Ishikawa (cell line): ENCODE measurements around the gene SSH2.

Experiments
- EP300 ChIP-seq: IDR thresholded peaks from 2 replicates; pipeline ENCODE4 v1.6.1; 2012; ENCODE audit warnings: borderline replicate concordance
- RAD21 ChIP-seq: IDR thresholded peaks from 2 replicates; pipeline ENCODE4 v1.6.1; 2012; ENCODE audit warnings: low read depth
- TAF1 ChIP-seq: IDR thresholded peaks from 2 replicates; pipeline ENCODE4 v1.6.1; 2012; ENCODE audit warnings: low read depth, mild to moderate bottlenecking
- ZBTB7A ChIP-seq: IDR thresholded peaks from 2 replicates; pipeline ENCODE4 v1.6.1; 2012; ENCODE audit warnings: low read depth
- TF ChIP-seq, protein P1 (sequence below): IDR thresholded peaks from 2 replicates; pipeline ENCODE4 v1.6.1; 2012; ENCODE audit warnings: low read depth, mild to moderate bottlenecking

DNA sequence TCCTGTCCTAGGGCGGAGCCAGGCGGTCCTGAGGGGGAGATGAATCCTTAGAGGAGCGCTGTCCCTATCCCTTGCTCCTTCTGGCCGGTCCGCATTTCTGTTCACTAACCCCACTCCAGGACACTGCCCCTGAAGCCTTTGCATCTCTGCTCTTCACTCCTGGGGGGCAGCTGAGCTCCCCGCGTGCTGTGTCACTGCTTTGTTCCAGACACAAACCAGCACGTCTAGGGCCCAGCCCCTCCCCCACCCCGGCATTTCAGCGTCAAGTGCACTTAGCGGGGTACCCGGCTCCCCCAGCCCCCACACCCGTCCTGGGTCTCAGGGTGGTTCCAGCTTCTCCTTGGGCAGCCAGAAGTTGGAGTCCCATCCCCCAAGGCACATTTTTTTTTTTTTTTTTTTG is 316.2 kb downstream of the SSH2 start:
- TF ChIP-seq ZBTB7A, result no peak; the same call in 1 of the 2 replicates
- no peak for TF ChIP-seq TAF1
- no peak for TF ChIP-seq EP300
- TF ChIP-seq, protein P1, sequence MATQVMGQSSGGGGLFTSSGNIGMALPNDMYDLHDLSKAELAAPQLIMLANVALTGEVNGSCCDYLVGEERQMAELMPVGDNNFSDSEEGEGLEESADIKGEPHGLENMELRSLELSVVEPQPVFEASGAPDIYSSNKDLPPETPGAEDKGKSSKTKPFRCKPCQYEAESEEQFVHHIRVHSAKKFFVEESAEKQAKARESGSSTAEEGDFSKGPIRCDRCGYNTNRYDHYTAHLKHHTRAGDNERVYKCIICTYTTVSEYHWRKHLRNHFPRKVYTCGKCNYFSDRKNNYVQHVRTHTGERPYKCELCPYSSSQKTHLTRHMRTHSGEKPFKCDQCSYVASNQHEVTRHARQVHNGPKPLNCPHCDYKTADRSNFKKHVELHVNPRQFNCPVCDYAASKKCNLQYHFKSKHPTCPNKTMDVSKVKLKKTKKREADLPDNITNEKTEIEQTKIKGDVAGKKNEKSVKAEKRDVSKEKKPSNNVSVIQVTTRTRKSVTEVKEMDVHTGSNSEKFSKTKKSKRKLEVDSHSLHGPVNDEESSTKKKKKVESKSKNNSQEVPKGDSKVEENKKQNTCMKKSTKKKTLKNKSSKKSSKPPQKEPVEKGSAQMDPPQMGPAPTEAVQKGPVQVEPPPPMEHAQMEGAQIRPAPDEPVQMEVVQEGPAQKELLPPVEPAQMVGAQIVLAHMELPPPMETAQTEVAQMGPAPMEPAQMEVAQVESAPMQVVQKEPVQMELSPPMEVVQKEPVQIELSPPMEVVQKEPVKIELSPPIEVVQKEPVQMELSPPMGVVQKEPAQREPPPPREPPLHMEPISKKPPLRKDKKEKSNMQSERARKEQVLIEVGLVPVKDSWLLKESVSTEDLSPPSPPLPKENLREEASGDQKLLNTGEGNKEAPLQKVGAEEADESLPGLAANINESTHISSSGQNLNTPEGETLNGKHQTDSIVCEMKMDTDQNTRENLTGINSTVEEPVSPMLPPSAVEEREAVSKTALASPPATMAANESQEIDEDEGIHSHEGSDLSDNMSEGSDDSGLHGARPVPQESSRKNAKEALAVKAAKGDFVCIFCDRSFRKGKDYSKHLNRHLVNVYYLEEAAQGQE, result no peak
- no peak for TF ChIP-seq RAD21
